NCI-H187 (cell line): ENCODE data around the gene ARHGAP27.

Experiments used
- DNase-seq, 2 experiments: peaks; one replicate each; lab custom pipeline; 2025; lab: John Stamatoyannopoulos, UW

Gene ARHGAP27

DNA sequence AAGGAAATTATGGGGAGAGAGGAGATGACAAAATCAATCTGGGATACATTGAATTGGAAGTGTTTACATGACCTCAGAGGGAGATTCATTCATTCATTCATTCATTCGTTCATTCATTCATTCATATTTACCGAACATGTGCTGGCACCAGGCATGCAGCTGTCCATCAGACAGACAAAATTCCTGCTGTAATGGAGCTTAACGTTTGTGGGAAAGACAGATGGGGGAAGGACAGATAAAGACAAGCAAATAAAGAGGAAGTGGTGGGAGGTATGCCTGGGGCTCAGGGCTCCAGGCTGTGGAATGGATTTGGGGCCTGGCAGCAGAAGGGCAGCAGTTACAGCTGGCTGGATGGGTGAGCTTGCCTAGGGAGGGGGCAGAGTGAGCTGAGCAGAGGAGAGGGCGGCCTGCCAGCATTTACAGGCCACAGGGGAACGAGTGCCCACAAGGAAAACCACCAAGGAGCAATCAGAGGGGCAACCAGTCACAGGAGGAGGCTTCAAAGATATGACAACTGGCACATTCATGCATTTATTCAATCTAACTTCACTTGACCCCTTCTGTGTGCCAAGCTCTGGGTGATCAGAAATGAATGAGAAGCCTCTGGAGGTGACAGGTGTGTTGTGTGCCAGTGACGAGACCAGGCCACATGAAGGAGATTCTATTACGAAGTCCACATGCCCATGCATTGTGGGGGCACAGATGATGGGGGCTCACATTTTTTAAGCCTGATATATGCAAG lies 48.5 kb downstream of the ARHGAP27 start:
- DNase-seq = no peak

DNA sequence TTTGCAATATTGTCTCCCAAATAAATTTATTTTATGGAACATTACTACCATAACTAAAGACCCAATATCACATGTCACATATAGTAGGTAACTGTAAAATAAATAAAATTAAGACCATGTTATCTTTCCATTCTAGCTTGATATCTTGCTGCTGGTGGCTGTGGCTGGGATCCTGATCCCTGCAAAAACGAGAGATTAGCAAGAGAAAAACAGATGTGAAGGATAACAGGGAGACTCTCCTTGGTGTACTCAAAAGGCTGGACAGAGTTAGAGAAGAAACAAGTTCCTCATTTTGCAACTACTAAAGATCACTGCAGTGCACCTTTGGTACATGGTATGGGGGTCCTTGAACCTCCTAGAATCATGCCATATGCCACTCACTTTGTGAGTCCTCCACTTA lies 49.7 kb downstream of the ARHGAP27 start:
- no peak for DNase-seq

DNA sequence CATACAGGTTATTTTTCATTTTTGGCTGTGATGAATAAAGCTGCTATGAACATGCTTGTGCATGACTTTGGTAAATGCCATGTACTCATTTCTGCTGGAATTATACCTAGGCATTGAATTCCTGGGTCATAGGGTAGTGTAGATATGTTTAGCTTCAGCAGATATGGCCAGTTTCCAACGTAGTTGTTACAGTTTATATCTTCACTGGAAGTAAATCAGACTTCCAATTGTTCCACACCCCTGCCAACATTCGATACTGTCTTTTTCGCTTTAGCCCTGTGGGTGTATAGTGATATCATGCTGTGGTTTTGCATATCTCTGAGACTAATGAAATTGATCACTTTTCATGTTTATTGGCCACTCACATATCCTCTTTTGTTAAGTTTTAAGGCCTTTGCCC lies 50.4 kb downstream of the ARHGAP27 start:
- DNase-seq = no peak

DNA sequence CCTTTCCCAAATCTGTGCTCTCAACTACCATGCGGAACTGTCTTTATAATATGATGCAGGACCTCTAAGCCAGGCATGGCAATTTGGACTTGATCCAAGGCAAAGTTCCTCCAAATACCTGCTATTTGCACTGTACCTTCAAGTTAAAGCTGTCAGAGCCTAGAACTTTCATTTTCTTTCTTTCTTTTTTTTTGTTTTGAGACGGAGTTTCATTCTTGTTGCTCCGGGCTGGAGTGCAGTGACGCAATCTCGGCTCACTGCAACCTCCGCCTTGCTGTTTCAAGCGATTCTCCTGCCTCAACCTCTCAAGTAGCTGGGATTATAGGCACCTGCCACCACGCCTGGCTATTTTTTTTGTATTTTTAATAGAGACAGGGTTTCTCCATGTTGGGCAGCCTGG lies 51.7 kb downstream of the ARHGAP27 start:
- DNase-seq = no peak

DNA sequence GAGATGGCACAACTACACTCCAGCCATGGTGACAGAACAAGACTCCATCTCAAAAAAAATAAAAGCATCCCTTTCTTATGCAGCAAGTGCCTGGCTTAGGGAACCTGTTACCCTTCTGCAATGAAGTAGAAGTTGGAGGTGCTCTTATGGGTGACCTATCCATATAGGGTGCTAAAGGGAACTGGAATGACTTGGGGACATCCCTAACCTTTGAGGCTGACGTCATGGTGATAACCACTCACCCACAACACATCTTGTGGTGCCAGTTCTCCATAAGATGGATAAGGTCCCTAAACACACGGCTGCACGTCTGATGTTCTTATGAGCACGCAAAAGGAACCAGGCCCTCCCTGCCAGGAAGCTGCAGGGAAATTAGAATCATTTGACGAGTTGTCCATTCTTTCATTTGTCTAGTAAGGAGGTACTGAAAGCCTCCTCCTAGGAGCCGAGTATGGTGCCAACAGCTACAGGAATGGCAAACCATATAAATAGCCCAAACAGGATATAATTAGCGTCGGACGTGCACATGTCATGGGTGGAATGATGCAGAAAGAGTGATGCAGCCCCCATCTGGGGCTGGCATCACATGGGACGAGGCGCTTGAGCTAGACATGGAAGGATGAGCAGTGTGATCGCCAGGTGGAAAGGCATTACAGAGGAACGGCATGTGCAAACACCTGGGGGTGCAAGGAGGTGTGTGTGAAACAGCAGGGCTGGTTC lies 52.5 kb downstream of the ARHGAP27 start:
- no peak for DNase-seq

DNA sequence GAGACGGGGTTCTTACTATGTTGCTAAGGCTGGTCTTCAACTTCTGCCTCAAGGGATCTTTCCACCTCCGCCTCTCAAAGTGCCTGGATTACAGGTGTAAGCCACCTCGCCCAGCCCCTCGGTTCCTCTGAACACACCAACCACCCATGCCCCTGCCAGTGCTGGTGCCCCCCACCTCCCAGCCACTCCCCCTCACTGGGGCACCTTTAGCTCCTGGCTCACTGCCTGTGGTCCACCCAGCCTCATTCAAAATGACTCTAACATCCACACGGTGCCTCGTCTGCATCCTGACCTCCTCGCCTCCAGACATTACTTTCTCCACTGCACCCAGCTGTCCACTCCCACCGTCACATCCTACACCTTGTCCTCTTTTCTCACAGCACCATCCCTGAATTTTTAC lies 55.3 kb downstream of the ARHGAP27 start:
- DNase-seq = no peak

DNA sequence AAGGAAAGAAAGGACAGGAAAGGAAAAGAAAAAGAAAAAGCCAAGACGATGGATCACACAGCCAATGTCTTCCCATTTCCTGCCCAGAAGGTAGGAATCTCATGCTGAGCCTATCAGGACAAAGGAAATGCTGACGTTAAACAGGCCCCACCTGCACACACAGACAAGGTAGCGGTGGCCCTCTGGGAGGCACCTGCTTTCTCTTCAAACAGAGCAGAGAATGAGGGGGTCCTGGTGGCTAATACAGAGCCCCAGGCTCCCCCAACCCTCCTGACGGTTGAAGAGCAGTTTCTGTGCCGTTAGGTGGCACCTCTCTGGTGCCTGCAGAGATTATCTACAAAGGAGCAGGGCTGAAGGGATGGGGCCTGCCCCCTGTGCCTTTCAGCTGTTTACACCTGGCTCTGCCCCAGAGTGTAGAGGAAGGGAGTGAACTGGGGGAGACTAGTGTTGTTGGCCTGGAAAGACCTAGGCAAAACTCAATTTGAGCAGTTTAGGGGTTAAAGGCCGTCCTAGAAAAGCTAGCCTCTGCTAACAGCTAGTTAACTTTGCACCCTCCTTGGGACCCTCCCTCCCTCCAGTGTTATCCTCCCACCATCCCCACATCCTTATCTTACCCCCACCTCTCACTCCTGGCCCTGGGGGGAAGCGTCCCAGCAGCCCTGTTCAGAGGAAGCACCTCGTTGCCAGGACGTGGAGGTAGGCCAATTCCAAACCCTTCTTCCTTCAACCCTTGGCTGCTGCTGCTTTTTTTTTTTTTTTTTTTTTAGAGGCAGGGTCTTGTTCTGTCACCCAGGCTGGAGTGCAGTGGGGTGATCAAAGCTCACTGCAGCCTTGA lies 56.3 kb downstream of the ARHGAP27 start:
- no peak for DNase-seq

DNA sequence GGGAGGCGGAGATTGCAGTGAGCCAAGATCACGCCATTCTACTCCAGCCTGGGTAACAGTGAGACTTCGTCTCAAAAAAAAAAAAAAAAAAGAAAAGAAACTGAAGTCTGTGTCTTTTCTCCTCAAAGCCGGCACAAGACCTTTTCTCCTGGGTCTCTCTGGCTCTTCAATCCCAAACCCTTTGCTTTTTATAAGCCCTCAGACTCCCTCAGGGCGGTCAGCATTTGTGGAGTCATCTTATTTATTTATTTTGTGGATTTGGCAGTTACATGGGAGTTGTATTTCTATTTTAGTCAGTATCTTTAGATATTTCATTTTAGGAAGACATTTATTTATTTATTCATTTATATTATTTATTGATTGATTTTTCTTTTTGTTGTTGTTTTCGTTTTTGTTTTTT lies 58.2 kb downstream of the ARHGAP27 start:
- DNase-seq = no peak

DNA sequence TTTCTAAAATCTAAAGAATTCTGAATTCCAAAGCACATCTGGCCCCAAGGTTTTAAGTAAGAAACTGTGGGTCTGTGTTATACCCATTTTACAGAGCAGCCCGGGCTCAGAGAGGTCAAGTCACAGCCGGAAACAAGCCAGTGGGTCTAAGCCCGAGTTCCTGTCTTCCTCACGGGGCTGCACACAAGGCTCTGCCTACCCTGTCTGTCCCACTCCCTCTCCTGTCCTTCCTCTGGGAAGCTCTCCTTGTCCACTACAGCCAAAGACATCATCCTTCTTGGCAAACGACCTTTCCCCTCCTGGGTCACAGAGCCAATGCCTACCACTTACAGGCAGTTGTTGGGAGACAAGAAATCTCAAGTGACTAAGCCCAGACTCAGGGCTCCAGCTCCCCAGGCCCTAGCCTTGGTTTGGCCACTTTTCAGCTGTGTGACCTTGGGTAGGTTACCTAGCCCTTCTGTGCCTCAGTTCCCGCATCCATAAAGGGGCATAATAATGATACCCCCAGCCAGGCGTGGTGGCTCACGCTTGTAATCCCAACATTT lies 60.3 kb downstream of the ARHGAP27 start:
- no peak for DNase-seq

DNA sequence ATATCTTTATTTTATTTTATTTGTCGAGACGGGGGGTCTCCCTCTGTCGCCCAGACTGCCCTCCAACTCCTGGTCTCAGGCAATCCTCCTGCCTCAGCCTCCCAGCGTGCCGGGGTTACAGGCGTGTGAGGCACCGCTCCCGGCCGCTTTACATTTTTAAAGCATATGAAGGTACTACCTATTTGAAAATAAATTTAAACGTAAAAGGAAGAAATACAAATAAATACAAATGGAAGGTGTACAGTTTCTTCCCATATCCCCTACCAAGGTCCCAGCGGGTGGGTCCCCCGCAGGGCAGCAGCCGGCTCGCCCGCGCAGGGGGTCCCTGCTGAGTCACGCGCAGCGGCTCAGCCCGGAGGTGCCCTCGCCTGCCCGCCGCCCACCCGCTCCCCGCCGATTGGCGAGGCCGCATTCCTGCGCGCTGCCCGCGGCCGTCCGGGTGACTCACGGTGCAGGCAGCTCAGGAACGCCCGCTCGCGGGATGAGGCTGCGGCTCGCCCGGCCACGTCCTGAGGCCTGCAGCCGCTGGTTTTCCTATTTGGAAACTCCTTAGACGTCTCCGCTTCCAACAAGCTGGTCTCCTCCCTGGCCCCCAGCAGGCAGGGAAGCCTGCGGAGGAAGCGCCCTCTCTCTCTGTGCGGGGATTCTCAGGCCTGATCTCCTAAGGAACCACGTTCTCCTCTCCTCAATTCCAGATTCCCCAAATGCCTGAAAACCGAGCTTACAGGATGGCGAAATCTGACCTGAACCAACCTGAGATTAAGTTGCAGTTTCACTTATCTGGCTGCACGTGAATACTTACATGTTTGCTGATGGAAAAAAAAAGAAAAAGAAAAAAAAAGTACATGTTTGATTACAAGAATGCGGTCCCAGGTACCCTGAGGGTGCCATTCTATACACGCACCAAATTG lies 61.0 kb downstream of the ARHGAP27 start:
- DNase-seq = no peak

DNA sequence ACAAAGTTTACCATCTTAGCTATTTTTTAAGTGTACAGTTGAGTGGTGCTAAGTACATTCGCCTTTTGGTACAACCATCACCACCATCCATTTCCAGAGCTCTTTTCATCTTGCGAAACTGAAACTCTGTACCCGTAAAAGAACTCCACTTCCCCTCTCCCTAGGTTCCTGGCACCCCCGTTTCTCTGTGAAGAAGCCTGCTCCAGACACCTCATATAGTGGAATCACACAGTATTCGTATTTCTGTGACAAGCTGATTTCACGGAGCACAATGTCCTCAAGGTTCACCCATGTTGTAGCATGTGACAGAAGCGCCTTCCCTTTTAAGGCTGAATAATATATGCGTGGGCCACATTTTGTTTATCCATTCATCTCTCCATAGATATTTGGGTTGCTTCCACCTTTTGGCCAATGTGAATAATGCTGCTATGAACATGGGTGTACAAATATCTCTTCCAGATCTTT lies 61.7 kb downstream of the ARHGAP27 start:
- DNase-seq = no peak

DNA sequence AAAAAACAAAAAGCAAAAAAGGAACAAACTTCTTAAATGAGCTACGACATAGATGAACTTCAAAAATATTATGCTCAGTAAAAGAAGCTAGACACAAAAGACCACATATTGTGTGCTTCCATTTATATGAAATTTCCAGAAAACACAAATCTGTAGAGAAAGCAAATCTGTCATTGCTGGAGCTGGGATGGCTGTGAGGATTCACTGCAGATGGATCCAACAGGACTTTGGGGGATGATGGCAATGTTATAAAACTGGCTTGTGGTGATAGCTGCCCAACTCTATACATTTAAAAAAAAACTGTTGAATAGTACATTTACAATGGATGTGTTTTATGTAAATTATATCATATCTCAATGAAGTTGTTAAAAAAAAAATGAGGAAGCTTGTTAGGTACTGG lies 63.2 kb downstream of the ARHGAP27 start:
- no peak for DNase-seq

DNA sequence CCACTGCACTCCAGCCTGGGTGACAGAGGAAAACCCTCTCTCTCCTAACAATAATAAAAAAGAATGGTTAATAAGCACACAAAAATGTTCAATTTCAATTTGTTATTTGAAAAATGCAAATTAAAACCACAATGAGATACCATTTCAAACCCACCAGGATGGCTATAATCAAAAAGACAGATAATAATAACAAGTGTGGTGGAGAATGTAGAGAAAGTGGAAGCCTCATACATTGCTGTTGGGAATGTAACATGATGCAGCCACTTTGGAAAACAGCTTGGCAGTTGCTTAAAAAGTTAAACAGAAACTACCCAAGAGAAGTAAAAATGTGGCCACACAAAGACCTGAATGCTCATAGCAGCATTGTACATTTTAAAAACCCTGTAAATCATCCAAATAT lies 64.0 kb downstream of the ARHGAP27 start:
- no peak for DNase-seq

DNA sequence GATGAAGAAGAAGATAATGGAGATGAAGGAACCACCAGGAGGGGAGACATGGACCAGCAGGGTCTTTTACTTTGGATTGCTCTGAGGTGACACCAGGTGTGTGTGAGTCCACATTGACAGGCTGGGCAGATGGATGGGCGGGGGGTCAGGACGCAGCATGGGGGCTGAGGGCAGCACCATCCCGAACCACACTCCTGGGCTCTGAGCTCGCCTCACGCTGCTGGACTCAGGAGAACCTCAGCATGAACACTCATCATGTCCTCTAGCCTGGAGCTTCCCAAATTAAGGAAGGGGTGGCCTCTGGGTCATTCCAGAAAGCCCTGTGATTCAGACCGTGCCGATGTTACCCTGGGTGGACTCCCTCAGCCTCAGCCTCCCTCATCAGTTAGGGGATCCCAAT lies 65.5 kb downstream of the ARHGAP27 start:
- no peak for DNase-seq

DNA sequence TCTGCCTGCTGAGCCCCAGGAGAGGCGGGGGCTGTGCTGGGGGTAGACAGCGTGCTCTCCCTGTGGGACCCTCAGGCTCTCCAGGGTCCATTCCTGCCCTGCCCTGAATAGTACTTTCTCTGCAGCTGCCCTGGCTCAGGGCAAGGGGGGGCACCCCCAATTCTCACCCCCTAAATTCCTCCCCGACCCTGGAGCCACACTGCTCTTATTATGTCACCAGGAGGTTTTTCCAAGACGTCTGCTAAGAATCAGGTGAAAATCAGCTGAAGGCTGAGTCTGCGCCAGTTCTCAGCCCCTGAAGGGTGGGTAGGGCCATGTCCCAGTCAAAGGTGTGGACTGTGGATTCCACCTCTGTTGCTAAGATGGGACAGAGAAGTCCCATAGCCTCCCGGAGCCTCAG lies 66.0 kb downstream of the ARHGAP27 start:
- no peak for DNase-seq

DNA sequence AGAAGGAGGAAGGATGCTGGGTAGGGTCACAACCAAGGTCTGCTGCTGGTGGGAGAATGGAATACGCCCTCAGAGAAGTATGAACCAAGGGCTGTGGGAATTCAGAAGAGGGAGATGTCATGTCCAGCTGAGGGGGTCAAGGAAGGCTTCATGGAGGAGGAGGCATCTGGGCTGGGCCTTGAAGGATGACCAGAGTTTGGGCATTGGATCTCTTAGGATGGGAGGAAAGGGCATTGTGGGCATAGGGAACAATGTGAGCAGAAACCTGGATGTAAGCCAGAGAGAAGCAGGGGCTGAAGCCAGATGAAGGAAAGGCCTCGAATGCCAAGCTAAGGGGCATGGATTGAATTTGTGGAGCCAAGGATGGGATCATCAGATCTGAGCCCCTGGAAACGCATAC lies 66.6 kb downstream of the ARHGAP27 start:
- no peak for DNase-seq

DNA sequence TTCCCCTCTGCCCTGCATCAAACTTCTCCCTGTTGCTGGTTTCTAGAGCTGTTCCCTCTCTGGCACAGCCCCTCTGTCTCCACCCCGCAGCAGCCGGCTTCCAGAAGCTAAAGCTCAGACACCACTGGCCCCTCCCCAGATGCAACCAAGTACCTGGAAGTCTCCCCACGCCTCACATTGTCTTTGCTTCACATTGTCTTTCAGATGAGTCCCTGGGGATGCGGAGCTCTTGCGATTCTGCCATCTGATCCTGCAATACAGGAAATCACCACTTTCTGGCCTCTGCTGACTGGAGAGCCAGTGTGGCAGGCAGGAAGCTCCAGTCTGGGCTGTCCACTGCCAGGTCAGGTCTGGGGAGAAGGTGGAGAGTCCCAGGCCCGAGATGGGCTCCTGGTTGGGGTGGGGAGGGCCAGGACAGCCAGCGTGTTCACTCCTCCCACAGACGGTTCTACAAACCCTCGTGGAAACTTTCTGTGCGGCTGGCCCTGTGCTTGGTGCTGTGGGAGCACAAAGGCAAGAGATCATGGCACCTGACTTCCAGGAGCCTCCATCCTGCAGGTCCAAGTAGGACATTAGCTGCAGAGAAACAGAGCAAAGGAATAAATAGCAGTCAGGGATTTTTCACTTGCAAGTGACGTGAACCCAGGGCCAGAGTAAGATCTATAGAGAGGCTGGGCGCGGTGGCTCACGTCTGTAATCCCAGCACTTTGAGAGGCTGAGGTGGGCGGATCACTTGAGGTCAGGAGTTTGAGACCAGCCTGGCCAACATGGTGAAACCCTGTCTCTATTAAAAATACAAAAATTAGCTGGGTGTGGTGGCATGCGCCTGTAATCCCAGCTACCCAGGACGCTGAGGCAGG lies 67.9 kb downstream of the ARHGAP27 start:
- DNase-seq = peak; percentile 67 to 73

DNA sequence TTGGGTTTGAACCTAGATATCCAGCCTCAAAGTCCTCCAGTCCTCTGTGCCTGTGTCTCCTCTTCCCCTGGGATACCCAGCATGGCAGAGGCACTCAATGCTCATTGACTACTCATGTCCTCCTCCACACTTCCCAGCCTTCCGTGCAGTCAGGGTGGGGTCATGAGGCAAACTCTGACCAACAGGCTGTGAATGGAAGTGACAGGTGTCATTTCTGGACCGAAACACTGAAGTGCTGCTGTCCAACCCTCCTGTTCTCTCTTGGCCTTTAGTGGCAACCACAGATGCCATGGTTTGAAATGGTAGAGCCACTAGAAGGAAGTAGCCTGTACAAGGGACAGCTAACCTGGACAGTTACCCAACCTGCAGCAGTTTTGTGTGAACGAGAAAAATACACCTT lies 69.2 kb downstream of the ARHGAP27 start:
- DNase-seq = no peak

DNA sequence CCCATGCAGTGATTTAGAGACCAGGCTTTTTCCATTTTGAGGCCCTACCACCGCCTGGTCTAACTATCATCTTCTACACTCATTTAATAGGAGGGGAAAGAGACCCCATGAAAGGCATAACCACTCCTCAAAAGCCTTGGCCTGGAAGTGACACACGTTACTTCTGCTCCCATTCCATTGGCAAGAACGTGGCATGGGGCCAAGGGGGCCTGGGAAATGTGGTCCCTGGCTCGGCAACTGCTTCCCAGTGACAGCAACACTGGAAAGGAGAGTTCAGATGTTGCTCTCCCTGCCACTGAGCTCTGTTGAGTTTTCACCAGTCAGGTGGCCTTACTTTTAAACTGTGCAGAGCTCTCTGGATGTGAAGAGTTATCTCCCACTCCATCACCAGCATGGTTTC lies 70.7 kb downstream of the ARHGAP27 start:
- DNase-seq = no peak

DNA sequence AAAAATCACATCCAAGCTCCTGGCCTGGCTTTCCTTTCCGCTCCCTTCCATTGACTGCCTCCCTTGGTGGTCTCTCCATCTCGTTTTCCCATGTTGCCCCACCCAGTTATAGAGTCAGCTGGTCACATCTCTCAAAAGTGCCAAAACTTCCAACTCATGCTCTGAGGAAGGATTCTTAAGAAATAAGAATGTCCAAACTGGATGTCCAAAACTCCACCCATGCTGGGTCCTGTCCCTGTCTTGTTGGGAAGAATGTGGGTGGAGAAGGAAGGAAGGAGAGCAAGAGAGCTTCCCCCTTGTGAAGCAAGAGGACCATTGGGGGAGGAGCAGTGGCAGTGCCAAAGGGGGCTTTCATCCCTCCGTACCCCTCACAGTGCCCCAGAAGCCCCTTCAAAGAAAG lies 71.2 kb downstream of the ARHGAP27 start:
- DNase-seq = no peak
